IMR-90 (cell line): ENCODE results near the gene PLXND1.

Source experiments
- CEBPB ChIP-seq: IDR thresholded peaks from 2 replicates; pipeline ENCODE4 v1.6.1; 2012; ENCODE audit warnings: low read depth, low read length, improper control_type of control experiment
- CTCF ChIP-seq: conservative IDR thresholded peaks from 2 replicates; pipeline ENCODE4 v1.5.1; 2012; ENCODE audit warnings: mild to moderate bottlenecking, low read depth, low read length, improper control_type of control experiment
- POLR2A ChIP-seq: IDR thresholded peaks from 2 replicates; pipeline ENCODE4 v1.6.1; 2012; ENCODE audit warnings: mild to moderate bottlenecking, low read depth, low read length

- TF ChIP-seq POLR2A (no peak), CTCF (no peak), CEBPB (peak; percentile 71; the same call in 1 of the 2 replicates)
Observed at GRCh38 chr3:129596194-129597086, 10.0 kb downstream of the PLXND1 start.
